ENCODE data around the gene TEX35.

TEX35 gene

GRCh38 chr1:178571807-178572206, 58.9 kb downstream of the TEX35 start:
- Histone ChIP-seq H3K27me3 (replicated peaks; ENCODE audit: control insufficient read depth, insufficient read depth, low read length) (no peaks in the 10 kb centered on the region), H3K36me3 (ENCODE audit: control insufficient read depth, insufficient read depth, low read length) (no peaks in the 10 kb centered on the region), H3K4me3 (replicated peaks; ENCODE audit: low read depth, low read length) (no peak overlapping the region)
- no peak for TF ChIP-seq CTCF (IDR thresholded peaks at IDR 0.05; ENCODE audit: insufficient read depth, low read length, poor library complexity, severe bottlenecking)
- DNase-seq (ENCODE audit: extremely low read depth, insufficient read length), result no peak

Data from GM06990 (cell line).